ENCODE data around the gene FAM110C. TPM values are rescaled to one million over a fixed set of nuclear protein-coding genes. Genes with fewer than 3 reads are reported as not detected.

The FAM110C gene
- total and polyA plus RNA-seq, 9 of the 15 experiments (the other 6 are each of a cell fraction or from before 2014, with no cell fraction given), result not detected

- FAIRE-seq, result no peak
- ChIA-PET POLR2A (interaction anchor here (0.7 kb wide), 1 partner anchor 21 kb away, joined by 3 read pairs; no protein-coding TSS in a partner anchor), CTCF (ENCODE audit: low intra/inter-chr PET ratio) (no interaction called here)
- H3K9me1 ChIP-seq (ENCODE audit: control insufficient read depth, insufficient read depth, low read length), result no peaks in the 10 kb centered on the region
- no peak overlapping the region for H3K27ac ChIP-seq (ENCODE audit: extremely low read depth, low read depth, low read length)
- H3K79me2 ChIP-seq (ENCODE audit: control insufficient read depth, insufficient read depth, low read length), result no peaks in the 10 kb centered on the region
- WGBS (ENCODE audit: insufficient coverage, low coverage, missing lambda C conversion rate), result 0% methylated on average over 7 of the region's 7 CpGs
- peak overlapping the region; percentile 4; the same call in 1 of the 2 replicates for H3K4me2 ChIP-seq (ENCODE audit: insufficient read depth, low read length)
- H3K9ac ChIP-seq (ENCODE audit: insufficient read depth in 1 of 2, low read depth in 2 of 2, low read length in 2 of 2), result no peak overlapping the region
- in situ Hi-C loops (cut with MboI) (no loop called here), intact Hi-C loops (cut with micrococcal nuclease) (no loop called here)
- H3K4me3 ChIP-seq, result no peak overlapping the region
- TF ChIP-seq LARP7 (IDR thresholded peaks at IDR 0.05) (no peak), UBTF (IDR thresholded peaks at IDR 0.05; ENCODE audit: borderline replicate concordance in 1 of 2, low read depth in 2 of 2, low read length in 2 of 2) (no peak), NFE2 (IDR thresholded peaks at IDR 0.05; ENCODE audit: low read depth) (peak; percentile 47; the same call in 1 of the 2 replicates)
- ATAC-seq, result peak; percentile 70
- BruUV-seq (replicated peaks), result no TSS peak
- H4K20me1 ChIP-seq (replicated peaks; ENCODE audit: control insufficient read depth, insufficient read depth, low read length), result no peaks in the 10 kb centered on the region
- no peaks in the 10 kb centered on the region for H3K9me3 ChIP-seq (replicated peaks; ENCODE audit: control insufficient read depth, insufficient read depth, low read depth, low read length)
- 0 out of 5 replicates have a peak, but pooled peaks cover 0 to 2% of the 10 kb centered on the region in 2 experiments for H3K4me1 ChIP-seq (replicated peaks in 1 of 2; ENCODE audit: control insufficient read depth in 2 of 2, insufficient read depth in 2 of 2, low read length in 2 of 2)
- DNase-seq (ENCODE audit: extremely low read depth in 1 of 4, low spot score in 3 of 4), result no peak
- H3K36me3 ChIP-seq (ENCODE audit: control insufficient read depth, insufficient read depth, low read length), result no peaks in the 10 kb centered on the region
- no peaks in the 10 kb centered on the region; a peak in 3 of 5 replicates for H3K27me3 ChIP-seq (ENCODE audit: control insufficient read depth in 2 of 2, insufficient read depth in 2 of 2, low read length in 2 of 2)
- H2AFZ ChIP-seq (ENCODE audit: low read depth, low read length), result no peak overlapping the region; the same call in 1 of the 2 replicates
Observed at GRCh38 chr2:33620-34019, 12.7 kb downstream of the FAM110C start.

- H3K27ac ChIP-seq (ENCODE audit: extremely low read depth, low read depth, low read length), result no peak overlapping the region
- ATAC-seq (no peak), FAIRE-seq (no peak), DNase-seq (ENCODE audit: extremely low read depth in 1 of 4, low spot score in 3 of 4) (no peak)
- BruUV-seq (replicated peaks), result no TSS peak
- WGBS (ENCODE audit: insufficient coverage, low coverage, missing lambda C conversion rate), result 0% methylated on average over 5 of the region's 5 CpGs
- H3K79me2 ChIP-seq (ENCODE audit: control insufficient read depth, insufficient read depth, low read length), result no peaks in the 10 kb centered on the region
- H3K36me3 ChIP-seq (ENCODE audit: control insufficient read depth, insufficient read depth, low read length), result no peaks in the 10 kb centered on the region
- 0 out of 5 replicates have a peak, but pooled peaks cover 0 to 2% of the 10 kb centered on the region in 2 experiments for H3K4me1 ChIP-seq (replicated peaks in 1 of 2; ENCODE audit: control insufficient read depth in 2 of 2, insufficient read depth in 2 of 2, low read length in 2 of 2)
- H3K27me3 ChIP-seq (ENCODE audit: control insufficient read depth in 2 of 2, insufficient read depth in 2 of 2, low read length in 2 of 2), result no peaks in the 10 kb centered on the region; a peak in 2 of 5 replicates
- H3K9me3 ChIP-seq (replicated peaks; ENCODE audit: control insufficient read depth, insufficient read depth, low read depth, low read length), result no peaks in the 10 kb centered on the region
- no peak overlapping the region for H3K9ac ChIP-seq (ENCODE audit: insufficient read depth in 1 of 2, low read depth in 2 of 2, low read length in 2 of 2)
- in situ Hi-C loops (cut with MboI) (no loop called here), intact Hi-C loops (cut with micrococcal nuclease) (no loop called here)
- no peaks in the 10 kb centered on the region for H3K9me1 ChIP-seq (ENCODE audit: control insufficient read depth, insufficient read depth, low read length)
- no peaks in the 10 kb centered on the region for H4K20me1 ChIP-seq (replicated peaks; ENCODE audit: control insufficient read depth, insufficient read depth, low read length)
- H3K4me3 ChIP-seq, result no peak overlapping the region
- no peak overlapping the region for H3K4me2 ChIP-seq (ENCODE audit: insufficient read depth, low read length)
- H2AFZ ChIP-seq (ENCODE audit: low read depth, low read length), result no peak overlapping the region
- ChIA-PET CTCF (ENCODE audit: low intra/inter-chr PET ratio) (no interaction called here), POLR2A (no interaction called here)
- no peak for TF ChIP-seq THRA (IDR thresholded peaks at IDR 0.05)
- no peak for TF ChIP-seq ZNF277 (CRISPR knock-in tag; IDR thresholded peaks at IDR 0.05; ENCODE audit: borderline replicate concordance)
- TF ChIP-seq PRPF4 (IDR thresholded peaks at IDR 0.05; ENCODE audit: insufficient read depth, low read depth, low read length, poor library complexity, severe bottlenecking), result no peak
- no peak for TF ChIP-seq SNAPC5 (CRISPR knock-in tag; IDR thresholded peaks at IDR 0.05)
- TF ChIP-seq SUPT5H (IDR thresholded peaks at IDR 0.05), result no peak
- no peak for TF ChIP-seq PML (IDR thresholded peaks at IDR 0.05; ENCODE audit: low read length)
- TF ChIP-seq KLF10 (CRISPR knock-in tag; IDR thresholded peaks at IDR 0.05), result no peak
- no peak for TF ChIP-seq PRMT5 (CRISPR knock-in tag; IDR thresholded peaks at IDR 0.05)
- TF ChIP-seq HOXB6 (CRISPR knock-in tag; IDR thresholded peaks at IDR 0.05; ENCODE audit: borderline replicate concordance), result no peak
Observed at GRCh38 chr2:32068-32467, 14.2 kb downstream of the FAM110C start.

All from K562 (cell line).